GM12878 (cell line): ENCODE data around the gene TMEM255B.

Experiments
- CTCF ChIP-seq, 3 experiments: IDR thresholded peaks in 2 of 3; conservative IDR thresholded peaks in 1 of 3; 2 replicates each; pipeline ENCODE4 v1.5.1; 2011; ENCODE audit warnings: low read depth in 3 of 3, low read length in 3 of 3, mild to moderate bottlenecking in 3 of 3, control low read depth in 2 of 3, moderate library complexity in 2 of 3, inconsistent platforms in 1 of 3, mixed read lengths in 1 of 3; ENCODE audit not compliant: control insufficient read depth in 2 of 3, insufficient read depth in 1 of 3; ENCODE audit errors: extremely low read depth in 1 of 3
- EZH2 ChIP-seq: IDR thresholded peaks from 2 replicates; pipeline ENCODE4 v1.6.1; 2012; ENCODE audit warnings: low read depth, mild to moderate bottlenecking, control low read depth, inconsistent platforms, low read length, borderline replicate concordance; ENCODE audit not compliant: control insufficient read depth
- POLR2AphosphoS5 ChIP-seq: IDR thresholded peaks from 2 replicates; pipeline ENCODE4 v1.6.1; 2011; ENCODE audit warnings: mild to moderate bottlenecking, low read length, inconsistent platforms
- SP1 ChIP-seq: IDR thresholded peaks from one replicate; pipeline ENCODE4 v1.6.1; 2011; ENCODE audit warnings: low read depth, low read length

- no peak for TF ChIP-seq POLR2AphosphoS5
- no peak for TF ChIP-seq EZH2
- no peak for TF ChIP-seq CTCF (IDR thresholded peaks at IDR 0.05 in 2 of 3, conservative IDR thresholded peaks at IDR 0.05 in 1 of 3; ENCODE audit: control insufficient read depth in 2 of 3, extremely low read depth in 1 of 3, insufficient read depth in 1 of 3, low read depth in 3 of 3, low read length in 3 of 3)
- no peak for TF ChIP-seq SP1
Observed at GRCh38 chr13:113862931-113863523, 104.0 kb downstream of the TMEM255B start.
